ENCODE measurements around the gene GTSE1.
A peak's percentile ranks its signal among the peaks of the same experiment; 100 is the strongest.
"Not testable (repeated sequence)": the region's sequence is repeated elsewhere in the genome, so short reads cannot be mapped to it uniquely, and the experiment has no call there.

The GTSE1 gene

GRCh38 chr22:46295277-46295971 lies 1.2 kb upstream of the GTSE1 start:
- H3K4me3 ChIP-seq (ENCODE audit: extremely low read depth, insufficient read depth, low read length, poor library complexity, severe bottlenecking) = peak overlapping the region; percentile 77
- peaks cover 43% of the 10 kb centered on the region for H3K36me3 ChIP-seq (ENCODE audit: control insufficient read depth, insufficient read depth, low read length)
- H3K27ac ChIP-seq (ENCODE audit: low read depth, low read length, severe bottlenecking) = no peak overlapping the region
- H3K9me3 ChIP-seq (ENCODE audit: control insufficient read depth, low read length) = no peaks in the 10 kb centered on the region
- 75 to 89% methylated on average over 2 to 3 of the region's 4 CpGs for WGBS, 2 experiments (ENCODE audit: insufficient coverage in 2 of 2)
- peaks cover 8% of the 10 kb centered on the region for H3K4me1 ChIP-seq (ENCODE audit: control insufficient read depth, insufficient read depth, low read length, poor library complexity, severe bottlenecking)

GRCh38 chr22:46297151-46297812 lies 612 bp downstream of the GTSE1 start:
- H3K4me1 ChIP-seq (ENCODE audit: control insufficient read depth, insufficient read depth, low read length, poor library complexity, severe bottlenecking) = peaks cover 8% of the 10 kb centered on the region
- peak overlapping the region; percentile 77 for H3K4me3 ChIP-seq (ENCODE audit: extremely low read depth, insufficient read depth, low read length, poor library complexity, severe bottlenecking)
- peaks cover 48% of the 10 kb centered on the region for H3K36me3 ChIP-seq (ENCODE audit: control insufficient read depth, insufficient read depth, low read length)
- peak overlapping the region; percentile 49 for H3K27ac ChIP-seq (ENCODE audit: low read depth, low read length, severe bottlenecking)
- no peaks in the 10 kb centered on the region for H3K9me3 ChIP-seq (ENCODE audit: control insufficient read depth, low read length)
- 0 to 1% methylated on average over 19 to 26 of the region's 32 CpGs for WGBS, 2 experiments (ENCODE audit: insufficient coverage in 2 of 2)

GRCh38 chr22:46299101-46299500 lies 2.4 kb downstream of the GTSE1 start:
- Histone ChIP-seq H3K27ac (ENCODE audit: low read depth, low read length, severe bottlenecking) (no peak overlapping the region), H3K4me1 (ENCODE audit: control insufficient read depth, insufficient read depth, low read length, poor library complexity, severe bottlenecking) (peaks cover 4% of the 10 kb centered on the region), H3K36me3 (ENCODE audit: control insufficient read depth, insufficient read depth, low read length) (peaks cover 50% of the 10 kb centered on the region), H3K9me3 (ENCODE audit: control insufficient read depth, low read length) (no peaks in the 10 kb centered on the region), H3K4me3 (ENCODE audit: extremely low read depth, insufficient read depth, low read length, poor library complexity, severe bottlenecking) (no peak overlapping the region)
- WGBS, 2 experiments (ENCODE audit: insufficient coverage in 2 of 2) = 95 to 97% methylated on average over 12 to 13 of the region's 13 CpGs

GRCh38 chr22:46300491-46300890 lies 3.8 kb downstream of the GTSE1 start:
- Histone ChIP-seq H3K4me1 (ENCODE audit: control insufficient read depth, insufficient read depth, low read length, poor library complexity, severe bottlenecking) (peaks cover 4% of the 10 kb centered on the region), H3K27ac (ENCODE audit: low read depth, low read length, severe bottlenecking) (no peak overlapping the region), H3K9me3 (ENCODE audit: control insufficient read depth, low read length) (no peaks in the 10 kb centered on the region), H3K36me3 (ENCODE audit: control insufficient read depth, insufficient read depth, low read length) (peaks cover 56% of the 10 kb centered on the region), H3K4me3 (ENCODE audit: extremely low read depth, insufficient read depth, low read length, poor library complexity, severe bottlenecking) (no peak overlapping the region)
- 100% methylated on average over 4 to 5 of the region's 7 CpGs for WGBS, 2 experiments (ENCODE audit: insufficient coverage in 2 of 2)

GRCh38 chr22:46303347-46303965 lies 6.8 kb downstream of the GTSE1 start:
- 90% methylated on average over 4 of the region's 7 CpGs for WGBS, 2 experiments (ENCODE audit: insufficient coverage in 2 of 2)
- Histone ChIP-seq H3K4me1 (ENCODE audit: control insufficient read depth, insufficient read depth, low read length, poor library complexity, severe bottlenecking) (peaks cover 4% of the 10 kb centered on the region), H3K4me3 (ENCODE audit: extremely low read depth, insufficient read depth, low read length, poor library complexity, severe bottlenecking) (no peak overlapping the region), H3K9me3 (ENCODE audit: control insufficient read depth, low read length) (no peaks in the 10 kb centered on the region), H3K36me3 (ENCODE audit: control insufficient read depth, insufficient read depth, low read length) (peaks cover 69% of the 10 kb centered on the region), H3K27ac (ENCODE audit: low read depth, low read length, severe bottlenecking) (no peak overlapping the region)

GRCh38 chr22:46308283-46308988 lies 11.8 kb downstream of the GTSE1 start:
- no peaks in the 10 kb centered on the region for H3K4me1 ChIP-seq (ENCODE audit: control insufficient read depth, insufficient read depth, low read length, poor library complexity, severe bottlenecking)
- 91 to 93% methylated on average over 20 of the region's 23 CpGs for WGBS, 2 experiments (ENCODE audit: insufficient coverage in 2 of 2)
- no peak overlapping the region for H3K27ac ChIP-seq (ENCODE audit: low read depth, low read length, severe bottlenecking)
- no peaks in the 10 kb centered on the region for H3K9me3 ChIP-seq (ENCODE audit: control insufficient read depth, low read length)
- no peak overlapping the region for H3K4me3 ChIP-seq (ENCODE audit: extremely low read depth, insufficient read depth, low read length, poor library complexity, severe bottlenecking)
- H3K36me3 ChIP-seq (ENCODE audit: control insufficient read depth, insufficient read depth, low read length) = peaks cover 76% of the 10 kb centered on the region

GRCh38 chr22:46309526-46310085 lies 12.9 kb downstream of the GTSE1 start:
- 96 to 100% methylated on average over 11 to 14 of the region's 15 CpGs for WGBS, 2 experiments (ENCODE audit: insufficient coverage in 2 of 2)
- peaks cover 70% of the 10 kb centered on the region for H3K36me3 ChIP-seq (ENCODE audit: control insufficient read depth, insufficient read depth, low read length)
- H3K4me3 ChIP-seq (ENCODE audit: extremely low read depth, insufficient read depth, low read length, poor library complexity, severe bottlenecking) = no peak overlapping the region
- H3K9me3 ChIP-seq (ENCODE audit: control insufficient read depth, low read length) = no peaks in the 10 kb centered on the region
- no peak overlapping the region for H3K27ac ChIP-seq (ENCODE audit: low read depth, low read length, severe bottlenecking)
- no peaks in the 10 kb centered on the region for H3K4me1 ChIP-seq (ENCODE audit: control insufficient read depth, insufficient read depth, low read length, poor library complexity, severe bottlenecking)

- Histone ChIP-seq H3K9me3 (ENCODE audit: control insufficient read depth, low read length) (no peaks in the 10 kb centered on the region), H3K36me3 (ENCODE audit: control insufficient read depth, insufficient read depth, low read length) (peaks cover 80% of the 10 kb centered on the region), H3K4me3 (ENCODE audit: extremely low read depth, insufficient read depth, low read length, poor library complexity, severe bottlenecking) (no peak overlapping the region), H3K27ac (ENCODE audit: low read depth, low read length, severe bottlenecking) (no peak overlapping the region), H3K4me1 (ENCODE audit: control insufficient read depth, insufficient read depth, low read length, poor library complexity, severe bottlenecking) (no peaks in the 10 kb centered on the region)
- WGBS, 2 experiments (ENCODE audit: insufficient coverage in 2 of 2) = 95 to 100% methylated on average over 7 to 8 of the region's 8 CpGs
Observed at GRCh38 chr22:46312056-46312455, 15.4 kb downstream of the GTSE1 start.

GRCh38 chr22:46312848-46313247 lies 16.2 kb downstream of the GTSE1 start:
- H3K4me1 ChIP-seq (ENCODE audit: control insufficient read depth, insufficient read depth, low read length, poor library complexity, severe bottlenecking); H3K4me3 ChIP-seq (ENCODE audit: extremely low read depth, insufficient read depth, low read length, poor library complexity, severe bottlenecking); H3K27ac ChIP-seq (ENCODE audit: low read depth, low read length, severe bottlenecking); H3K9me3 ChIP-seq (ENCODE audit: control insufficient read depth, low read length): not testable (repeated sequence)
- 80% methylated on average over 1 of the region's 2 CpGs; no CpG with 5 or more reads in 1 of the 2 experiments for WGBS, 2 experiments (ENCODE audit: insufficient coverage in 2 of 2)
- peaks cover 85% of the 10 kb centered on the region for H3K36me3 ChIP-seq (ENCODE audit: control insufficient read depth, insufficient read depth, low read length)

GRCh38 chr22:46315976-46316375 lies 19.3 kb downstream of the GTSE1 start:
- no peak overlapping the region for H3K27ac ChIP-seq (ENCODE audit: low read depth, low read length, severe bottlenecking)
- peaks cover 78% of the 10 kb centered on the region for H3K36me3 ChIP-seq (ENCODE audit: control insufficient read depth, insufficient read depth, low read length)
- no peaks in the 10 kb centered on the region for H3K4me1 ChIP-seq (ENCODE audit: control insufficient read depth, insufficient read depth, low read length, poor library complexity, severe bottlenecking)
- H3K9me3 ChIP-seq (ENCODE audit: control insufficient read depth, low read length) = no peaks in the 10 kb centered on the region
- H3K4me3 ChIP-seq (ENCODE audit: extremely low read depth, insufficient read depth, low read length, poor library complexity, severe bottlenecking) = no peak overlapping the region
- WGBS, 2 experiments (ENCODE audit: insufficient coverage in 2 of 2) = 93 to 96% methylated on average over 4 to 10 of the region's 12 CpGs

Measured in mesodermal cell (in vitro differentiated cells).